HG03460 (cell line): ENCODE data around the gene ABCC8.
"Not testable (repeated sequence)": the region's sequence is repeated elsewhere in the genome, so short reads cannot be mapped to it uniquely, and the experiment has no call there.

ENCODE experiments used
- ATAC-seq: cut with Tn5 transposase; IDR thresholded peaks from one replicate; pipeline ENCODE4 v1.9.1; 2021; ENCODE audit not compliant: unreplicated experiment

Gene ABCC8

GRCh38 chr11:17434108-17434507, 42.5 kb downstream of the ABCC8 start:
- ATAC-seq = no peak

GRCh38 chr11:17432002-17432401, 44.6 kb downstream of the ABCC8 start:
- no peak for ATAC-seq

- no peak for ATAC-seq
Measured at GRCh38 chr11:17431139-17431538, 45.5 kb downstream of the ABCC8 start.

- ATAC-seq = no peak
Measured at GRCh38 chr11:17430616-17431015, 46.0 kb downstream of the ABCC8 start.

GRCh38 chr11:17428925-17429324, 47.7 kb downstream of the ABCC8 start:
- no peak for ATAC-seq

- no peak for ATAC-seq
Measured at GRCh38 chr11:17428261-17428660, 48.4 kb downstream of the ABCC8 start.

- not testable (repeated sequence) for ATAC-seq
Measured at GRCh38 chr11:17426233-17426632, 50.4 kb downstream of the ABCC8 start.

- no peak for ATAC-seq
Measured at GRCh38 chr11:17423533-17424310, 52.9 kb downstream of the ABCC8 start.

- no peak for ATAC-seq
Measured at GRCh38 chr11:17421781-17422180, 54.9 kb downstream of the ABCC8 start.

GRCh38 chr11:17418444-17419081, 58.1 kb downstream of the ABCC8 start:
- no peak for ATAC-seq

- ATAC-seq = no peak
Measured at GRCh38 chr11:17416492-17416891, 60.2 kb downstream of the ABCC8 start.

- ATAC-seq = no peak
Measured at GRCh38 chr11:17415523-17416104, 61.0 kb downstream of the ABCC8 start.

GRCh38 chr11:17414992-17415391, 61.7 kb downstream of the ABCC8 start:
- ATAC-seq = no peak

- no peak for ATAC-seq
Measured at GRCh38 chr11:17414317-17414737, 62.3 kb downstream of the ABCC8 start.

- no peak for ATAC-seq
Measured at GRCh38 chr11:17413414-17414316, 63.0 kb downstream of the ABCC8 start.

GRCh38 chr11:17412488-17413180, 64.0 kb downstream of the ABCC8 start:
- no peak for ATAC-seq

GRCh38 chr11:17411418-17411817, 65.2 kb downstream of the ABCC8 start:
- no peak for ATAC-seq

- ATAC-seq = no peak
Measured at GRCh38 chr11:17410606-17411379, 65.9 kb downstream of the ABCC8 start.

- ATAC-seq = no peak
Measured at GRCh38 chr11:17408641-17409040, 68.0 kb downstream of the ABCC8 start.

- ATAC-seq = no peak
Measured at GRCh38 chr11:17408026-17408425, 68.6 kb downstream of the ABCC8 start.
